Activated naive CD4-positive, alpha-beta T cell (primary cell): ENCODE results near the gene POU2F1.
"Not testable (repeated sequence)": the region's sequence is repeated elsewhere in the genome, so short reads cannot be mapped to it uniquely, and the experiment has no call there.

Experiments
- DNase-seq, 4 experiments: peaks; one replicate each; lab custom pipeline; 2025; lab: John Stamatoyannopoulos, UW

The POU2F1 gene

DNA sequence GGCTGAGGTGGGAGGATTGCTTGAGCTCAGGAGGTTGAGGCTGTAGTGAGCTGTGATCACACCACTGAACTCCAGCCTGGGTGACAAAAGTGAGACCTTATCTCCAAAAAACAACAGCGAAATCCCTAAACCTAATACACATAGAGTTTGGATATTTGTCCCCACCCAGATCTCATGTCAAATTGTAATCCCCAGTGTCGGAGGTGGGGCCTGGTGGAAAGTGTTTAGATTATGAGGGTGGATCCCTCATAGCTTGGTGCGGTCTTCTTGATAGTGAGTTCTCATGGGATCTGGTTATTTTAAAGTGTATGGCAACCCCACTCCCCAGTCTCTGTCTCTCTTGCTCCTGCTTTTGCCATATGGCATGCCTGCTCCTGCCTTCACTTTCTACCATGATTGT is 94.0 kb downstream of the POU2F1 start:
- no peak for DNase-seq

DNA sequence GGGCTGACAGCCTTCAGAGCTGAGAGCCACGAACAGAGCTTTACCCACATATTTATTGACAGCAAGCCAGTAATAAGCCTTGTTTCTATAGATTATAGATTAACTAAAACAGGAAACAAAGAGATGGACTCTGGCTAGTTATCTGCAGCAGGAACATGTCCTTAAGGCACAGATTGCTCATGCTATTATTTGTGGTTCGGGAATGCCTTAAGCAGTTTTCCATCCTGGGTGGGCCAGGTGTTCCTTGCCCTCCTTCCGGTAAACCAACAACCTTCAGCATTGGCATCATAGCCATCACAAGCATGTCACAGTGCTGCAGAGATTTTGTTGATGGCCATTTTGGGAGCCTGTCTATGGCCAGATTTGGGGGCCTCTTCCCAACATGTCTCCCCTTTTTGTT is 96.8 kb downstream of the POU2F1 start:
- no peak for DNase-seq

DNA sequence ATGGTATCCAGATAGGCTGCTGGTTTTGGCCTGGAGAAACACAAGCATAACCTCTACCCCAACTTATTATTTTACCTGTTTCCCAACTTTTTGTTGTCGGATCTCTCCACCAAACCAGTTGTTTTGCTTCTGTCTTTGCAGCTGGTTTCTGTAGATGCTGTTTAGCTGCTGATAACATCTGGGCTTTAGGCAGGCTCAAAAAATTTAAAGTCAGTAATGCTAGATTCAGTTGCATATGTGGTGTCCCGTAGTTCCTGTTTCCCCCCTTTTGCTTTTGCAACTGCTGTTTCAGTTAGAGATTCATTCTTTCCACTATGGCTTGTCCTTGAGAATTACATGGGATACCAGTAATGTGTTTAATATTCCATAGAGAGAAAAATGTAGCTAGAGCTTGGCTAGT is 98.5 kb downstream of the POU2F1 start:
- not testable (repeated sequence) for DNase-seq

DNA sequence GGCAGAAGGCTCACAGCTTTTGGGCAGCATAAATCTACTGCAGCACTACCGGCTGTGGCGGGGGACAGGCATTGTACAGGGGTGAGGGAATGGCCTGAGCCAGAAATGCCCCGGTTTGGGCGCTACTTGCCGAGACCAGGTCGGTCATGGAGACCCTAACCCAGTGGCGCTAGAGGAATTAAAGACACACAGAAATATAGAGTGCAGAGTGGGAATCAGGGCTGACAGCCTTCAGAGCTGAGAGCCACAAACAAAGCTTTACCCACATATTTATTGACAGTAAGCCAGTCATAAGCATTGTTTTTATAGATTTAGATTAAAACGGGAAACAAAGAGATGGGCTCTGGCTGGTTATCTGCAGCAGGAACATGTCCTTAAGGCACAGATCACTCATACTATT is 101.8 kb downstream of the POU2F1 start:
- DNase-seq: no peak

DNA sequence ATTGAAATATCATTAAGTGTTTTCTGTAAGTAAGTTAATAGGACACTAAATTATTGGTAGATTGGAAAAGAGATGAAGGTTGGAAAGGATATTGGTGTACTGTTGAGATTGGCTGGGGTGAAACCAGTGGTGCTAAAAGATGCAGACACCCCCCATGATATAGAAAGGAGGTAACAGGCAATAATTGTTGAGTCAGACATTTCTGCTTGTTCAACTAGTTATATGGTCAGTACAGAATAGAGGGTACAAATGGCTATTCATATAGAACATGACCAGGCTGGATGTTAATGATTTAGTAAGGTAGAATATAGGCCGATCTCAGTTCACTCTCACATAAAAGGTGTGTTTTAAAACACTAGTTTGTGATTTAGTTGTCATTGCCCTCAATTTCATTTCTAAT is 104.5 kb downstream of the POU2F1 start:
- DNase-seq: no peak

DNA sequence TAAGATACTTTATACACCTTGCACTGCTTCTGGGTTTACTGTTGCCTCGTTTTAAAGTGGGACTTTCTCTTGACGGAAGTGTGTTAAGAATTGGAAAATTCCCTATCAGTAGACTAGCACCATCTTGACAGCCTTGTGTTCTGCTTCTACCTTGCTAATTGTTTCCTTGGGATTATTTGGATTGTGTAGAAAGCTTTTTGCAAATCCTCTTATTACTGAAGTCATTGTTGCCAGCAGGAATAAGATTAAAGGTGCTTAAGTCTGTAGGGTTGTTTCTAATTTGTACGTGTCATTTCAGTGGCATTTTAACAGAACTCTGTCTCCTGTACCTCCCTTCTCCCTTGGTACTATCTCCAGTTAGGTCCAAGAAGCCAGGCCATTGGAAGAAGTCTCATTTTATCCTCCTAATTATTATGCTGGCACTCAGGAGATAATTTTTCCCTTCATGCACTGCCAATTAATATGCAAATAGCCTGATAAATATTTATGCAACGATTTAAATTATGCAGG is 107.7 kb downstream of the POU2F1 start:
- no peak for DNase-seq

DNA sequence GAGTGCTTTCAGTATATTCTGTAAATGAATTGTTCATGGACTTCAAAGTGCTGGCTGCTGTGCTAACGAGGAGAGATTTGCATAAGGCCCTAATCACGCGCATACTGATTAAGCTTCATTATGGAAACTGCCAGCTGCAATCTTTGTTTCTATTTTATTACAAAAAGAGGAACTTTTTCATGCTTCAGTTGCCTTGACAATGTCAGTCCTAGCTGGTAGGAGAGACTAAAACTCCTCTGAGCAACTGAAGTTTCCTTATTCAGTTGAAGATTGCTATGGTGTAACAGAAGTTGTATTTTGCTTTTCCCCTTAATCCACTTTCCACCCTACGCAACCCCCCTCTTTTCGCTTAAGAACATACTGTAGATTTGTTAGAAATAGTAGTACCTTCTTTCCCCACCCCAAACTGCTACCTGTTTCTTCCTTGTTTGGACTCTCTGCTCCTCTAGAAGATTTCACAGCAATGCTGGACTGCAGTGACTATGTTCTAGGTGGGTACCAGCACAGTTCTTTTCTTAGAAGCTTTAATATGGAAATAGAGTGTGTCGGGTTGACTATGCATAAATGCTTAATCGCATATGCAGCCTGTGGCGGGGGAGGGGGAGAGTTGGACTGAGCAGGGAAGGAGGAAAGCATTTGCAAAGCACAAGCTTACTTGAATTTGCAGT is 108.3 kb downstream of the POU2F1 start:
- no peak for DNase-seq

DNA sequence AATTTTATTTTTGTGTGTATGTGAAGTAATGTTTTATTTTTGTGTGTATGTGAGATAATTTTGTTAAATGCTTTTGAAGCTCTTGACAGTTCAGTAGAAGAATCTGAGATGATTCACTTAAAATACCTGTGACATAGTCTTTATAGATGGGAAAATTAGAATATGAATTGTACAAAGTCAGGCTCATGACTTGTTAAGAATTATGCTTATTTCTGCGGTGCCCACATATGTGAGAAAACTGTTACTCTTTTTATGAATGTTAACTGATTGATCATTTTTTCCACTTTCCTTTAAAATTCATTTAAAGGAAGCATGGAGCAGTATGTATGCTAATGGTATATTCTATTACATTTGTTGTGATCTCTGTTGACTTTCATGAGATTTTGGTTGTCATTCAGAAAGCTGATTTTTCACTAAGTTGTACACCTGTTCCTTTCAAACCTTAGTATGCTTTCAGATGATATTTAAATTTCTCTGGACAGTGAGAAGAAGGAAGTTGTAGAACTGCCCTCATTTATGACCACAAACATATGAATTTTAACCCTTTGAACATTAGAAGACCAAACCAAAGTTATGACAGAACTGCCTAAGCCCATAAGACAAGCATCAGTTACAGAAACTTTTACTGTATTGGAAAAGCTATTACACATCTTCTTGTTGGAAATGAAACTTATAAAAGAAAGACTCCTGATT is 110.1 kb downstream of the POU2F1 start:
- DNase-seq: no peak

DNA sequence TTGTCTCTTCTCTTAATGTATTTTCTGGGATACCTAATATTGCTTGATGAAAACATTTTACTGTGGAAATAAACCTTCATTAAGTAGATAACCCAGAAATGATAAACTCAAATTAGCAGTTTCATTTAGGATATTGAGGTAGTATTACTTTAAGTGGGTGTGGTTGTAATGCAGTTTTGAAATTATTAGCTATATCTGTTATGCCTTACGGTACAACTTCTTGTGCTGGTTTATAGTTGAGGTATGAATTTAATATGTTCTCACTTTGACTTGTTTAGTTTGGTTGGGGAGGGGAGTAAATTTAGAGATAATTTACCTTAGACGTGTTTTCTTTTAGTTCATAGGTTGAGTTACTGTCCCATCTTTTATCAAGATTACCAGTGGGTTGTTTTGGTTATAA is 111.0 kb downstream of the POU2F1 start:
- no peak for DNase-seq

DNA sequence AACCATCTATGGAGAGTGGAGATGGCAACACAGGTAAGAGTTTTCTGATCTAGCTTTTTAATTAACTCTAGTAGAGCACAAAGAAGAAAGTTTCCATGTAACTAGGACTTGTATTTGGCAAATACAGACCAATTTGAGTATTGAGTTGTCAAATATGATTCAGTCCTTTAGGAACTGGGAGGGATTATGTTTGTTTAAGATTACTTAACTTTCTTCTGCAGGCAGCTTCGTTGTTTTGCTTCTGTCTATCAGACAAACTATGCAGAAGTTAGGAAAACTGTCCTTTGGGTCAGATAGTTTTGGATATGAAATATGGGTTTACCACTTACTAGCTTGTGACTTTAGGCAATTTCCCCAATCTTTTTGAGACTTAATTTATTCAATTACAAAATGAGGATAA is 111.8 kb downstream of the POU2F1 start:
- DNase-seq: no peak

DNA sequence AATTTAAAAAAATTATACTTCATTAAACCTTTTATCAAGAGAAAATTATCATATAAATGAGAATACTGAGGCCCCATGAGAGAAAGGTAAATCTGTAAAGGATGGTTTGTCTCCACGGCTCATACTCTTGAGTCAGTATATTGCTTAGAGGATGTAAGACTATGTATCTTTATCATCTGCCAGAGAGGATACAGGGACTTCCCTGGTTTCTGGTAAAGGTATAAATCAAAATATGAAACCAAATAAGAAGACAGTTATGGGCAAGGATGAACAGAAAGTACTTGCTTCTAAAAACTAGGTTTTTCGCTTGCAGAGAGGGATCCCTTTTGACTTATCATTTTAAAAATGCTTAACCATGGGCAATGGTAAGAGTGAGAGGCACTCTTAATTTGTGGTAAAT is 112.4 kb downstream of the POU2F1 start:
- no peak for DNase-seq

DNA sequence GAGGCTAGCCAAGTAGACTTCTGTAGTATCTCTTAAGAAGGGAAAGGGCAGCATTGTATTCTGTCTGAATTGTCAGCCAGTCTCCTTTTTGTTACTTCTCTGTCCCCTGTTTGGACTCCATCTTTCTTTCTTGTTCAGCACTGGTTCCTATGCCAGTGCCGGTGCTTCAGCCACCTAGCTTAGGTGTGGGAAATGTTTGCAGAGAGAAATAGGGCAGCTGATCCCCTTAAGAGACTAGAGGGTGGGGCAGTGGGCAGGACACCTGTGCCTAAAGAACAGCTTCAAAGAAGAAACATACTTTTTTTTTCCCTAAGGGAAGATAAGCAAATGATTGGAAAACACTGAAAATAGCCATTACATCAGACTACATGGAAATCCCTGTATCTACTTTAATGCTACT is 113.0 kb downstream of the POU2F1 start:
- no peak for DNase-seq

DNA sequence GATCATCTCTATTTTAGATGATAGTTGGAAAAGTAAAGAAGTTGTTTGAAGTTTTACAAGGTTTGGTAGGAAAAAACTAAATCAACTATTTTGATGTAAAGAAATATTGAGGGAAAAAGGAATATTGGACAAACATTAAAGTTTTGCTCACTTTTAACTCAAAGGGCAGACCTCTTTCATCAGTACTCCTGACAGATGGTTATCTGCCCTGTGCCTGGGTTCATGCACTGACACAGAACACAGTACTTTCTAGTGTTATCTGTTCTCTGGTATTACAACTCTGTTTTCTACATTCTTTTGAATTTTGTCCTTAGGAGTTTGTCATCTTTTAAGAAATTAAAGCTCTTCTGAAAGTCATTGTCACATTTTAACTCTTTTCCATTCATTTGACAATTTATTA is 118.7 kb downstream of the POU2F1 start:
- no peak for DNase-seq

DNA sequence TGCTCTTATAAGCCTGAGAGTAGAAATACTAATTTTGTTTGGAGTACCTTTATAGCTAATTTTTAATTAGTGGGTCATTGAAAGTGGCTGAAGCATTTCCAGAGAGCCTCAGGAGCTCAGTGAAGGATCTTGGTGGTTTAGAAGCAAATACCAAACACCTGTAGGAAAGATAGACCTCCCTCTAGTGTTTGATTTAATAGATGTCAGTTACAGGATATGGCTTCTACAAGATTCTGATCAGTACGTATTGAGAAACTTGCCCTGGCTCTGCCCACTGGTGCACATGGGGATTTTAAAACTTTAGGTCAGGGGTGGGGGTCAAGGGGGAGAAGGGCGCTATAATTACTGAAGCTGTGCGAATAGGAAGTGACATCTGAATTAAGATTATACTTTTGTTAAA is 122.2 kb downstream of the POU2F1 start:
- no peak for DNase-seq

DNA sequence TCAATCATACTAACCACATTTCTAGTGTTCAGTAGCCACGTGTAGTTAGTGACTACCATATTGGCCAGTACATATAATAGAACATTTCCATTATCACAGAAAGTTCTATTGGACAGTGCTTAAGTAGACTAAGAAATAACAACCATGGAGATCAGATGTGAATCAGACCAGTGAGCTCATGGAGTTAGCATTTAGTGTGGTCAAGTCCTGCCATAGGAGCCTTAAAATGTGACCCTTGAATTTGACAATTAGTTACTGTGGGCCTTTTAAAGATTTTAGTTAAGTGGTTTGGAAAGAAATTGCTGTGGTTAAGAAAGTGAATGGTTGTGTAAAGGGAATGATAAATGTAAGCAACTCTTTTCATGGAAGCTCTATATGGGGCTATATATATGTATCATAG is 123.4 kb downstream of the POU2F1 start:
- no peak for DNase-seq

DNA sequence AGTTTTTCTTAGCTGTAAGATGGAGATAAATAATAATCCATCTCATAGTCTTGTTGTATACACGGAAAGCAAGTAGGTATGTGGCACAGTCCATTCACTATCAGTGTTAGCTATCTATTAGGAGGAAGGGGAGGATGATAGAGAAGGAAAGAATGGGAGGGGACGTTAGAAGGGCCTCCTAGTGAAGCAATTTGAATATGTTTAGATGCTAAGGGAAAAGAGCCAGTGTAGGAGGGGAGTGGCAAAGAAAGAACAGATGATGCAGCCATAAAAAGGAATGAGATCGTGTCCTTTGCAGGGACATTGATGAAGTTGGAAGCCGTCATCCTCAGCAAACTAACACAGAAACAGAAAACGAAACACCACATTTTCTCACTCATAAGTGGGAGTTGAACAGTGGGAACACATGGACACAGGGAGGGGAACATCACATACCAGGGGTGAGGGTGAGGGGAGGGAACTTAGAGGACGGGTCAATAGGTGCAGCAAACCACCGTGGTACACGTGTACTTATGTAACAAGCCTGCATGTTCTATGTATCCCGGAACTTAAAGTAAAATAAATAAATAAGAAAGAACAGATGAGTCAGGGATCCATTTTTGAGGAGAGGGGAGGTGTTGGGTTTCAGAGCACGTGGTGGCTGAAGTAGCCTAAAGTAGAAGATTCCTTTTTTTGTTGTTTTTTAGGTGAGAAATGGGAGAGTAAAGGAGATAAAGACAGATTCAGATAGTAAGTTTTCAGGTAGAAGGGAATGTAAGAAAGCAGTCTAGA is 124.1 kb downstream of the POU2F1 start:
- DNase-seq: no peak

DNA sequence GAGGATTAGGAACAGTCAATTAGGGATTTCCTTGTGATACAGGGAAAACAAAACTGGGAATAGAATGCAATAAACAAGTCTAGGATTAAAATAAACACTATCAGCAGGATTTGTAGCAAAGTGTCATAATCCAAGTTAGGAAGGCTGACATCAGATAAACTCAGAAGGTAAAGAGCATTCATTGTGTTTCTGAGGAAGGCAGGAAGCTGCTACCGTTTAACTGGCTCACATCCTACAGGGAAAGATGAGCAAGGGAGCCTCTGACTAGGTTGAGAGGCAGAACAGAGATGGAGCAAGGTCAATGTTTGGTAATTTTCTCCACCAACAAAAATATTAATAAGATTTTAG is 124.7 kb downstream of the POU2F1 start:
- DNase-seq: no peak

DNA sequence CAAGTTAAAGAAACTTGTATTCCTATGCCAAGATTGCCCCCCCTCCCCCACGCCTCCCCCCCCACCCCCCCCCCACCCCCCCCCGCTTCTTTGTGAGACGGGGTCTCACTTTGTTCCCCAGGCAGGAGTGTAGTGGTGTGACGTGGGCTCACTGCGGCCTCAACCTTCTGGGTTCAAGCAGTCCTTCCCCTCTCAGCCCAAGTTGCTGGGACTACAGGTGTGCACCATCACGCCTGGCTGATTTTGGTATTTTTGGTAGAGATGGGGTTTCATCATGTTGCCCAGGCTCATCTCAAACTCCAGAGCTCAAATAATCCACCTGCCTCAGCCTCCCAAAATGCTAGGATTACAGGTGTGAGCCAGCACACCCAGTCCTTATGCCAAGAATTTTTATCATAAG is 136.6 kb downstream of the POU2F1 start:
- no peak for DNase-seq

DNA sequence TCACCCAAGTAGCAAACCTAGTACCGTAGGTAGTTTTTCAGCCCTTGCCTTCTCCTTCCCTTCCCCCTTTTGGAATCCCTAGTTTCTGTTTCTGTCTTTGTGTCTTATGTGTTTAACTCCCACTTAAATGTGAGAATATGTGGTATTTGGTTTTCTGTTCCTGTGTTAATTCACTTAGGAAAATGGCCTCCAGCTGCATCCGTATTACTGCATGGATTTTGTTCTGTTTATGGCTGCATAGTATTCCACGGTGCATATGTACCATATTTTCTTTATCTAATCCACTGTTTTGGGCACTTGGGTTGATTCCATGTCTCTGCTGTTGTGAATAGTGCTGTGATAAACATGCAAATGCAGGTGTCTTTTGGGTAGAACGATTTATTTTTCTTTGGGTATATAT is 138.6 kb downstream of the POU2F1 start:
- no peak for DNase-seq

DNA sequence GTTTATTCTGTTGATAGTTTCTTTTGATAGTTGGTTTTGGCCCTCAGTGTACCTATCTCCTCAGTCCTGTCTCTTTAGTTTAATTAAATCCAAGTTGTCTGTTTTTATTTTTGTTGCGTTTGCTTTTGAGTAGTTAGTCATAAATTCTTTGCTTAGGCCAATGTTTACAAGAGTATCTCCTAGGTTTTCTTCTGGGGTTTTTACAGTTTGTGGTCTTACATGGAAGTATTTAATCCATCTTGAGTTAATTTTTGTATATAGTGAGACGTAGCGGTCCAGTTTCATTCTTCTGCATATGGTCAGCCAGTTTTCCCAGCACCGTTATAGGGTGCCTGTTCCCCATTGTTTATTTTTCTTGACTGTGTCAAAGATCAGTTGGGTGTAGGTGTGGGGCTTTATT is 139.4 kb downstream of the POU2F1 start:
- no peak for DNase-seq

DNA sequence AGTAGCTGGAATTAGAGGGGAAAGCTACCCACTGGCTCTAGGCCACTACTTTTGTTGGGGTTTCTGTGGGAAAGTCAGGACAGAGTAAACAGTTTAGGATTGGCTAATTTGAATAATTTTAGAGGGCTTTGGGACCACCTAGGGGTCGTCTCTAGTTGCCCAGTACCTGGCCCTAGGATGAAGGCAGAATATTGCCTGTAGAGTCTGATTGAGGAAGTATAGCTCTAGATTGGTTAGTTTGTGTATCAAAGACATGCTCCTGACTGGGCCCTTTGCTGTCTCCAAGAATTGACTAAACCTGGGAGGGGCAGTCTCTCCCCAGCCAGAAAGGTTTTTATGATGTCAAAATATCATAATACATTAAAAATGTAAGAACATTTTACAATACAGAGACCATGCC is 142.0 kb downstream of the POU2F1 start:
- DNase-seq: no peak

DNA sequence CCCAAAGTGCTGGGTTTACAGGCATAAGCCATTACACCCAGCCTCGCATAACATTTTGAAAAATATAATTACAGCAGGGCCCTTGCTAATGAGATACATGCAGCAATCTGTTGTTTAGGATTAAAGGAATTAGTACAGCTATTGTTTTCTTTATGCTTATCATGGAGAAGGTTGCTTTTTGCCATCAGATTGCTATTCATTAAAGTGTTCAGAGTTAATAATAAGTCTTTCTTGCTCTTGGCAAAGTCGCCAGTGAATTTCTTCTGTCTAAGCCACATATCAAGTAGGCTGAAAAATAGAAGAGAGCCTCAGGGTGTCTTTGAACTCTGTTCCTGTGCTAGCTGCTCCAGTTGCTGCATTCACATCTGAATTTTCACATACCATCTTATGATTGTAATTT is 144.1 kb downstream of the POU2F1 start:
- no peak for DNase-seq

DNA sequence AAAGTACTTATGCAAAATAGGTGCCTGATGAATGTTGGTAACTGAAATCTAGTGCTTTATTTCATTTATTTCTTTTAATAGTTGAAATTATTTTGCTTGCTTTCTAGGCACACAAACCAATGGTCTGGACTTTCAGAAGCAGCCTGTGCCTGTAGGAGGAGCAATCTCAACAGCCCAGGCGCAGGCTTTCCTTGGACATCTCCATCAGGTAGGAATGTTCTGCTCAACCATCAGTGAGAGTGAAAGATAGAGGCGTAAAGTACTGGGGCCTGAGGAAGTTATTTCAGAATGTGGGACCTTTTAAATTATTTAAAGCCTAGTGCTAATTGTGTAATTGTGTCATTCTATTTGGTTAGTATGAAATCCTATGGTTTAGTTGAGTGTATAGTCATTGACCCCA is 144.7 kb downstream of the POU2F1 start:
- no peak for DNase-seq
